SK-N-SH treated with all-trans-retinoic acid at 6 μM for 48 hours (cell line): ENCODE measurements around the gene PCMTD2.

Experiments used
- ATAC-seq: fragments of 200-7000 bp; cut with Tn5 transposase; 3 replicates; pipeline ENCODE4 v1.9.1; 2020; ENCODE audit warnings: mild to moderate bottlenecking, moderate library complexity
- ARNTL ChIP-seq: fragments of 450-650 bp; formaldehyde crosslinking; IDR thresholded peaks from 2 replicates; pipeline ENCODE4 v1.5.0; 2020; ENCODE audit warnings: low read depth, mild to moderate bottlenecking, moderate library complexity, borderline replicate concordance
- CREB5 ChIP-seq: fragments of 250-450 bp; sonication (Bioruptor Pico); IDR thresholded peaks from 2 replicates; pipeline ENCODE4 v1.5.1; 2020; ENCODE audit warnings: low read depth, mild to moderate bottlenecking, moderate library complexity
- CSDC2 ChIP-seq: fragments of 250-450 bp; sonication (Bioruptor Pico); IDR thresholded peaks from 2 replicates; pipeline ENCODE4 v1.5.0; 2020; ENCODE audit warnings: mild to moderate bottlenecking, moderate library complexity
- CSRNP3 ChIP-seq: fragments of 250-450 bp; sonication (Bioruptor Pico); IDR thresholded peaks from 2 replicates; pipeline ENCODE4 v1.5.1; 2021; ENCODE audit warnings: mild to moderate bottlenecking, moderate library complexity
- ESRRG ChIP-seq: fragments of 250-450 bp; sonication (Bioruptor Pico); IDR thresholded peaks from 2 replicates; pipeline ENCODE4 v1.6.1; 2021; ENCODE audit warnings: mild to moderate bottlenecking
- GLIS3 ChIP-seq: fragments of 250-450 bp; sonication (Bioruptor Pico); IDR thresholded peaks from 2 replicates; pipeline ENCODE4 v1.5.0; 2020; ENCODE audit warnings: mild to moderate bottlenecking, moderate library complexity
- ISL1 ChIP-seq: fragments of 250-450 bp; sonication (Bioruptor Pico); IDR thresholded peaks from 2 replicates; pipeline ENCODE4 v2.1.2; 2022; ENCODE audit warnings: mild to moderate bottlenecking, moderate library complexity
- OSR1 ChIP-seq: fragments of 250-450 bp; sonication (Bioruptor Pico); IDR thresholded peaks from 2 replicates; pipeline ENCODE4 v1.8.0; 2022; ENCODE audit warnings: moderate library complexity, mild to moderate bottlenecking, inconsistent platforms
- PATZ1 ChIP-seq: fragments of 250-450 bp; sonication (Bioruptor Pico); IDR thresholded peaks from 2 replicates; pipeline ENCODE4 v1.8.0; 2020; ENCODE audit warnings: mild to moderate bottlenecking, moderate library complexity, borderline replicate concordance
- RARB ChIP-seq: fragments of 250-450 bp; sonication (Bioruptor Pico); IDR thresholded peaks from 2 replicates; pipeline ENCODE4 v1.8.0; 2021; ENCODE audit warnings: mild to moderate bottlenecking, moderate library complexity
- SNAI2 ChIP-seq: fragments of 250-450 bp; sonication (Bioruptor Pico); IDR thresholded peaks from 2 replicates; pipeline ENCODE4 v1.5.0; 2020; ENCODE audit warnings: mild to moderate bottlenecking, moderate library complexity
- TCF4 ChIP-seq: fragments of 250-450 bp; sonication (Bioruptor Pico); IDR thresholded peaks from 2 replicates; pipeline ENCODE4 v1.8.0; 2021; ENCODE audit warnings: mild to moderate bottlenecking, moderate library complexity, borderline replicate concordance
- TSHZ2 ChIP-seq: fragments of 250-450 bp; sonication (Bioruptor Pico); IDR thresholded peaks from 2 replicates; pipeline ENCODE4 v1.5.0; 2020; ENCODE audit warnings: mild to moderate bottlenecking, moderate library complexity
- ZC3H10 ChIP-seq: fragments of 250-450 bp; sonication (Bioruptor Pico); IDR thresholded peaks from 2 replicates; pipeline ENCODE4 v1.5.1; 2021; ENCODE audit warnings: mild to moderate bottlenecking, moderate library complexity
- ZFP3 ChIP-seq: fragments of 250-450 bp; sonication (Bioruptor Pico); IDR thresholded peaks from 2 replicates; pipeline ENCODE4 v1.5.0; 2020; ENCODE audit warnings: mild to moderate bottlenecking, moderate library complexity
- ZFP30 ChIP-seq: fragments of 450-650 bp; formaldehyde crosslinking; IDR thresholded peaks from 2 replicates; pipeline ENCODE4 v1.5.0; 2022; ENCODE audit warnings: mild to moderate bottlenecking, moderate library complexity
- ZNF565 ChIP-seq: fragments of 450-650 bp; formaldehyde crosslinking; conservative IDR thresholded peaks from 2 replicates; pipeline ENCODE4 v1.5.0; 2020; ENCODE audit warnings: low read depth, mild to moderate bottlenecking, moderate library complexity
- ZNF70 ChIP-seq: fragments of 450-650 bp; formaldehyde crosslinking; IDR thresholded peaks from 2 replicates; pipeline ENCODE4 v1.5.0; 2020; ENCODE audit warnings: mild to moderate bottlenecking, moderate library complexity
- ZNF8 ChIP-seq: fragments of 450-650 bp; formaldehyde crosslinking; IDR thresholded peaks from 2 replicates; pipeline ENCODE4 v1.5.0; 2020; ENCODE audit warnings: mild to moderate bottlenecking, moderate library complexity

Gene PCMTD2

GRCh38 chr20:64217539-64218221, 37.9 kb upstream of the PCMTD2 start:
- no peak for TF ChIP-seq CREB5 (CRISPR knock-in tag)
- no peak for TF ChIP-seq RARB (CRISPR knock-in tag)
- TF ChIP-seq PATZ1 (CRISPR knock-in tag), result no peak
- no peak for TF ChIP-seq CSDC2 (CRISPR knock-in tag)
- TF ChIP-seq ZNF8, result no peak
- TF ChIP-seq OSR1 (CRISPR knock-in tag), result no peak
- no peak for TF ChIP-seq TSHZ2 (CRISPR knock-in tag)
- TF ChIP-seq TCF4 (CRISPR knock-in tag), result no peak
- no peak for TF ChIP-seq SNAI2 (CRISPR knock-in tag)
- TF ChIP-seq ZNF70, result no peak
- no peak for TF ChIP-seq ZFP3
- TF ChIP-seq ZFP30 (CRISPR knock-in tag), result no peak
- TF ChIP-seq ZNF565 (CRISPR knock-in tag), result no peak
- no peak for TF ChIP-seq CSRNP3 (CRISPR knock-in tag)
- TF ChIP-seq ARNTL (CRISPR knock-in tag), result no peak
- TF ChIP-seq ISL1 (CRISPR knock-in tag), result no peak
- TF ChIP-seq GLIS3 (CRISPR knock-in tag), result no peak
- no peak for ATAC-seq

GRCh38 chr20:64219202-64219601, 36.3 kb upstream of the PCMTD2 start:
- ATAC-seq, result no peak
- no peak for TF ChIP-seq OSR1 (CRISPR knock-in tag)

GRCh38 chr20:64219730-64220129, 35.8 kb upstream of the PCMTD2 start:
- ATAC-seq, result no peak
- TF ChIP-seq SNAI2 (CRISPR knock-in tag) (no peak), OSR1 (CRISPR knock-in tag) (no peak), ZC3H10 (CRISPR knock-in tag) (no peak), ZNF8 (no peak), ESRRG (CRISPR knock-in tag) (no peak), GLIS3 (CRISPR knock-in tag) (no peak), CREB5 (CRISPR knock-in tag) (no peak), ZFP3 (no peak), CSRNP3 (CRISPR knock-in tag) (no peak), TCF4 (CRISPR knock-in tag) (no peak)
